Gastroesophageal sphincter (tissue), 3 donors: Measurements from ENCODE around the gene PRKG2.

Experiments
- CTCF ChIP-seq, 4 experiments: fragments of 200-600 bp in 2 of 4; fragments of 450-650 bp in 2 of 4; sonication (generic) in 1 of 4; IDR thresholded peaks; one replicate each; pipeline ENCODE4 v1.5.1; 2017 to 2019; ENCODE audit warnings: antibody characterized with exemption in 4 of 4, mild to moderate bottlenecking in 2 of 4, moderate library complexity in 2 of 4
- EP300 ChIP-seq: sonication (generic); formaldehyde crosslinking; IDR thresholded peaks from one replicate; pipeline ENCODE4 v1.6.1; 2017; ENCODE audit warnings: antibody characterized with exemption, mild to moderate bottlenecking
- POLR2A ChIP-seq, 2 donors: fragments of 450-650 bp; IDR thresholded peaks; one replicate each; pipeline ENCODE4 v1.6.1; 2017; ENCODE audit warnings: antibody characterized with exemption in 2 of 2, mild to moderate bottlenecking in 2 of 2, moderate library complexity in 1 of 2
- POLR2AphosphoS5 ChIP-seq: sonication (generic); formaldehyde crosslinking; IDR thresholded peaks from one replicate; pipeline ENCODE4 v1.6.1; 2017; ENCODE audit warnings: antibody characterized with exemption

DNA sequence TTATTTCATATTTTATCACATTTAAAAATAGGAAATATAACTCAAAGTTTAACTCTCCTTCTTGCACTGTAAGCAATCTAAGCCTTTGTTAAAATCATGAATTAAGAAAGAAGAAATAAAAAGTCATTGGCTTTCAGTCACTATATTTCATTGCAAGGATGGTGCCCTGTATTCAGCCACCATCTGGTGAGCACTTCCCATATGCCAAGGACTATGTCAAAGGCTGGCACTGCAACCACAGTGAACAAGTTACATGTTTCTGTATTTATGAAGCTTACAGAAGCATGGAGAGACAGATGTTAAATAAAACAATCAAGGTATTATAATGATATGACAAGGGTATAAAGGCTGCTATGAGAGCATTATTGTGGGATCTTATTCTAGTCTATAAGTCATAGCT is 68.6 kb downstream of the PRKG2 start:
- no peak for TF ChIP-seq CTCF (IDR thresholded peaks at IDR 0.05)
- no peak for TF ChIP-seq POLR2AphosphoS5
- TF ChIP-seq EP300 = no peak
- no peak for TF ChIP-seq POLR2A (IDR thresholded peaks at IDR 0.05)
